Stromal cell of bone marrow (primary cell): ENCODE measurements around the gene TTC21A.

Experiments used
- DNase-seq: peaks from one replicate; pipeline ENCODE4 v3.0.0-alpha.2; 2012; ENCODE audit warnings: low read depth

The TTC21A gene

DNA sequence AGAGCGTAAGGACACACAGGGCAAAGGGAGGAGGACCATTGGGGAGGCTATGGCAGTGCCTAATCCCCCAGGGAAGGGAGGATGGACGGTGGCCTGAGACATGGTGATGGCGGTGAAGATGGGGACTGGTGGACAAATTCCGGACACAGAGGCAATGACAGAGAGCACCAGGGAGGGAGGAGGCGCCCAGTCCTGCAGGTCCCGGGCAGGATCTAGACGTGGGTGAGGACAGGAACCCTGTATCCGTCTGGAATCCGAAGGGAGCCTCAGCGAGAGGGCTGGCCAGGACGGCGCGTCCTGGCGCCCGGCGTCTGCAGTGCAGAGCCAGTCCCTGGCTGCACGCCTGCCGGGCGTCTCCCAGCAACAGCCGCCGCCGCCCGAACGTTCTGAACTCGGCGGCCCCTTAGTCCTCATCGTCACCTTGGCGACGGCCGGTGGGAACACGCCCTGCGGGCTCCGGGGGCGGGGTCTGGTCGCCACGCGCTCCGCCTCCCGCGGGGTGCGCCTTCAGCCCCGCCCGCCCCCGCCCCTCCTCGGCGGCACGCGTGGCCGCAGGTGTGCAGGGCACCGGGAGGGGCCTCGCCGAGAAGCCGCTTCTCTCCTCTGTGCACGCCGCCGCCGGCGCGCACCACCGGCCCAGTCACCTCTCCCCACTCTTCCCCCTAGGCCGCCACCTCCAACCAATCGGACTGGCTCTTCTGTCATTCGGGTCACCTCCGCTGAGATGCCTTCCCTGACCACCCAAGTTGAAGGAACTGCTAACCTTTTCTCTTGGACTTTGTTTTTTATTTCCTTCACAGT, 73.3 kb downstream of the TTC21A start:
- peak; percentile 60 for DNase-seq

DNA sequence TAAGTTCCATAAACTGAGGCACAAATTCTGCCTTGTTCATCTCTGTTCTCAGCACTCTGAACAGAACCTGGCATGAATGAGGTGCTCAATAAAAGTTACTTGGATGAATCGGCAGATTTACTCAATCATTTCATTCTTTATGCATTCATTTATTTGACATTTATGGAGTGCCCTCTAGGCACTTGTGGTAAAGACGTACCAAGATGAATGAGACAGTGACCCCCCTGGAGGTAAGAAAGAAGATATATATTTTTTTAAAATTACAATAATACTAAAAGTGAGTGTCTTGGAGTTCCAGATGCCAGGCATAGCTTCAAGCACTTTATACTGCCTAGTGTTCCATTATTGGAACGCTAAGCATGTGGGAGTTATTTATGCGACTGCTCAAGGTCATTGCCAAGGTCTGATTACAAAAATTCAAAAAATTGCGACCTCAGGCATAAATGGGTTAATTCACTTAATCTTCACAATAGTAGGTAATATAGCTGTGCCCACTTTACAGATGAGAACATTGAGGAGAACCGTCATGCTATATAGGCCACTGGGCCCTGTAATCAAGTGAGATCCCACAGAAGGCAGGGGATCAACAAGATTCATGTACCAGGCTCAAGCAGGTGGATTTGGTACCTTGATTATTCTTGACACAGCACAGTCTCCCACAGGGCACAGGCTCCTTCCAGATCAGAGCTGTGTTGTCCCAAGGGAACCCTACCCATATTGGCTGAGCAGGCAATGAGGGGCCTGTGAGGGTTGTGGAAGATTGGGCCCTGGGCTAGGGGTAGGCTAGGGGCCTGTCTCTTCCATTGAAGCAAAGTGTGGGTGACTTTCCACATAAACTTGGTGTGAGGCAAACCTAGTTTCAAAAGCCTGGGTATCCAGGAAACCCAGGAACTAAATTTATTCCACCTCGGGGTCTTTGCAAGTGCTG, 74.2 kb downstream of the TTC21A start:
- no peak for DNase-seq

DNA sequence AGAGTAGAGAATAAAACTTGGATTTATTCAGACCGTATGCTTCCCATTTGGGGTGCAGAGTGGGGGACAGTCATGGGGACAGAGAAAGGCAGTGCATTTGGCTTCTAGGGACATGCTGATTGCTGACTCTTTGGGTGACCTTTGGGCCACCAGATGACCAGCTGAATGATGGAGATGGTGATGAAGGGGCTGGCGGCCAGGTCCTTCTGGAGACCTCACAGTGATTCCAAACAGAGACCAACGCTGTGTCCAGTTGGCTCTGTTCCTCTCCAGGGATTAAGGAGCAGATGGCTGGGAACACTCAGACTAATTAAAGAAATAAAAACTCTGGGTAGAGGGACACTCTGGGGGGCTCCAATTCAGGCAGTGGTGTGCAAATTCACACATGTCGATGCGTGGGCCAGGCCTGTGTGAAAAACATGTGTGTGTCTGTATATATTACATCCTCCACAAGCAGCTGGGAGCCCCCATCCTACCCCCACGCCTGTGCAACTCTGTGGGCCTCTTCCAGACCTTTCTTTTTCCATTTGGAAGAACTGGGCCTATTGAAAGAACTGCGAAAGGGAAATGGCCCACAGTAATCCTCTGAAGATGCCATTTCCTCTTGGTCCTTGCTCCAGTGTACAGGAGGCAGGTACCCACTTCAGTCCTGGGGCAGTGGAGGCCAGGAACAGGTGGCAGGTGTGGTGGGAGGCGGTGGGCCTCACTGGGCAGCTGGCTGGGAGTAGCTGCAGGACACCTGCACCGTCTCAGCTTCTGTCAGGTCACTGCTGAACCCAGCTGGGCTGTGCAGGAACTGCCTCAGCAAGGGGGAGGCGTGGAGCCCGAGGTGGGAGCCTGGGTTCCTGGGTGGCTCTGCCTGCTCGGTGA, 76.0 kb downstream of the TTC21A start:
- DNase-seq: no peak

DNA sequence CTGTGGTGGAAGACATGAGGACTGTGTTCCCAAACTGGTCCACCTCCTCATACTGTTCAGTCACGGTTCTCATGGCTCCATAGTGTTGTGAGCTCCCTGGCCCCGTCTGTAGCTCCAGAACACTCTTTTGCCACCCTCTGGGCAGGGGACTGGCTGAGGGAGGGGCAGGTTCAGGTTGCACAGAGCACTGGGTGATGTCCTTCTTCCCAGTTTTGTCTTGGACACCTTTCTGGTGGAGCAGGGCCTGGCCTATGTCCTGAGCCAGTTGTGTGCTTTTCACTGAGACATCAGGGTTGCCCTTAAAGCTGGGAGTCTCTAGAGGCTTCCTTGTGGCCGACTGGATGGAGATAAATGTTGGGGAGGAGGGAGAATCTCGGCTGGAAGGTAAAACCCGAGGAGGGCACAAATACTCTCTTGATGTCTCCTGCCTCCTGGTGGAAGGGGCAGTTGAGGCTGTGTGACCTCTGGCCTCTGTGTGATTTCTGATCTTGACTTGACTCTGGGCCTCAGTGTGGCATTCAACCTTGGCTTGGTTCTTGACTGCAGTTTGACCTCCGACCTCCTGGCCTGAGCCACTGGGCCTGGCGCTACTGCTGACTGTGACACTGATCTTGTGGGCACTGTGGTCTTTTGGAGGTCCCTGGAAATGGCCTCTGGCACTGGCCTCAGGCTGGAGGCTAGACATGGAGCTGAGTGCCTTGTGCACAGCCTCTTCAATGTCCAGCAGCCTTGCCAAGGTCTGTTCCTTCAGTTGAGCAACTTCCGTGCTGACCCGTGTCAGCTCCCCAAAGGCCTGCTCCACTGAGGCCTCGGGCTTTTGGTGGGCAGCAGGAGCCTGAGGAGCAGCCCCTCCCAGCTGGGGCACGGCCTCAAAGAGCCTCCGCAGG, 76.8 kb downstream of the TTC21A start:
- no peak for DNase-seq

DNA sequence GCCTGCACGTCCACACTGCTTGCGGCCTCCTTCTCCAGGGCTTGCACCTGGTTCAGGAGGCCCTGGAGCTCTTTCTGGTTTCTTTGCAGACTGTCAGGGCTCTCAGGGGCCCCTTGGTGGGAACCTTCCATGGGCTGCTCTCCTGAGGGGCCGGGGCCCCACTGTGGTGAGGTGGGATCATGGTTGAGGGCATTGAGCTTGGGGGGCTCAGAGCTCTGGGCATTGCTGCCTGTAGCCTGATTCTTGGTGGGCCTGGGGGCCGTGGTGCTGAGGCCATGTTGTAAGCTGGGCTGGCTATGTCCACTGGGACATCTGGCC, 77.4 kb downstream of the TTC21A start:
- DNase-seq: no peak

DNA sequence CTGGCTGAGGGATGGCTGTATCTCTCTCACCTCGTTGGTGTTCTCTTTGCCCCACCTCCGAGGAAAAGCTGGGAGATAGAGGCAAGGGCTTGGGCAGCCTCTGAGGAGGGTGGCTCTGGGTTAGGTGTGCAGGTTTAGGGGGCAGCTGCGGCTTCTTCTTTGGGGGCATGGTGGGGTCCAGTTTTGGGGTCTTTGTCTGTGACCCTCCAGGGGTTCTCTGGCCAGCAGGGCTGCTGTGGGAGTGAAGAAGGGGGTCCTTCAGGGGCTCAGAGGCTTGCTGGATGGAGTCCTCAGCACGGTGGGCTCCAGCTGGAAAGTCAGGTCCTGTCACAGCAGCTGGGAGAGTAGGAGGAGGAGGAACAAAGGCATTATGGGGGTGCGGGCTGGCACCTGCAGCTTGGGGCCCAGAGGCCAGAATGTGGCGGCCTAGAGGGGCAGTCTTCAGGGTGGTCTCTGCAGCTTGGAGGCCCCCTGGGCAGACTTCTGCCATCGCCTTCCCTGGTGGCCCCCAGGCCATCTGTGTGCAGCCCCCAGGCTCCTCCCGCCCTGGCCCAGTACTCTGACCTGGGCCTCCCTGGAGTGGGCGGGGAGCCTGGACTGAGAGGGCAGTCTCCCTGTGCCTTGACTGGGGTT, 78.0 kb downstream of the TTC21A start:
- no peak for DNase-seq

DNA sequence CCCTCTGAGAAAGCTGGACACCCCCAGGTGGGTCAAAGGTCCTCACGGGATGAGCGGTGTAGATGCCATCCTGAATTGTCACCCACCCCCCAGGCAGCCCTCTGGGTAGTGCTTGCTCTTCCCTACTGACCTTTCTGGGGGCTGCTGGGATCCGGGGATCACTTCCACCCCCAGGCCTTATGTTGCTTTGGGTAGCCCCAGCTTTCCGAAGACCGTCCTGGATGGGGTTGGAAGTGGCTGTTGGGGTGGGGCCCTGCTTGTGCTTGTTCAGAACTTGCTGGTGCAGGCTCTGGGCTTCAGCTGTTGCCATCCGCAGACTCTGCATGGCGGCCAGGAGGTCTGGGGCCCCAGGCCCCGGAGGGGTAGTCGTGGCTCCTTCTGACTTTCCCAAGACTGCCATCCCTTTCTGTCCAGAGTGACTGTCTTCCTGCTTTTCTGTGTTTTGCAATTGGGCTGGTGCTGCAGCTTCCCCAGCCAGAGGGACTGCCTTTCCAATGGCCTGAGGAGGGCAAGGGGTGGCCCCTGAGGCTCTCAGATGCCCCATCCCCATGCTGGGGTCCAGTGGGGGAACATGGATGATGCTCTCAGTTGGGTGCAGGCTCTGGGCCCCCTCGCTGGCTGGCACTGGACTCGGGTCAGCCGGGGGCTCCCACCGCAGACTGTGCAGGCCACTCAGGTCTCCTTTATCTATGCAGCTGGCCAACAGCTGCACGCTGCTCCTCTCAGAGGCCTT, 78.6 kb downstream of the TTC21A start:
- no peak for DNase-seq

DNA sequence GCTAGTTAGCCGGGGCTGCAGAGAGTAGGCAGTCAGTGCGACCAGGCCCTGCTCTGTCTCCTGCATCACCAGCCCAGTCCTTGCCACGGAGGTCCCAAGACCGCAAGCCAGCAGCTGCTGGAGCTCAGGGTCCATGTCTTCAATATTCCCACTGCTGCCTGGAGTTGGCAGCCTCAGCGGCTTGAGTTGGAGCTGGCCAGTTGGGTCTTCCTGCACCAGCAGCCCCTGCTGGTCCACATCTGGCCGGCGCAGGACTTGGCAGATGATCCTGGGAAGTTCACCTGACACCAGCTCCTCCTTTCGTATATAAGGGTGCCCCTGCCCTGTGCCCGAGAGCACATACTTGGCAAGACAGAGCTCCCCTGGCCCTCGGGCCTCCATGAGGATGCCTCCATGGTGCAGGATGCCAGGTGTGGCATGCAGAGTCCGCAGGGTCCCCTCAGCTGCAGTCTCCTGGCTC, 79.2 kb downstream of the TTC21A start:
- no peak for DNase-seq

DNA sequence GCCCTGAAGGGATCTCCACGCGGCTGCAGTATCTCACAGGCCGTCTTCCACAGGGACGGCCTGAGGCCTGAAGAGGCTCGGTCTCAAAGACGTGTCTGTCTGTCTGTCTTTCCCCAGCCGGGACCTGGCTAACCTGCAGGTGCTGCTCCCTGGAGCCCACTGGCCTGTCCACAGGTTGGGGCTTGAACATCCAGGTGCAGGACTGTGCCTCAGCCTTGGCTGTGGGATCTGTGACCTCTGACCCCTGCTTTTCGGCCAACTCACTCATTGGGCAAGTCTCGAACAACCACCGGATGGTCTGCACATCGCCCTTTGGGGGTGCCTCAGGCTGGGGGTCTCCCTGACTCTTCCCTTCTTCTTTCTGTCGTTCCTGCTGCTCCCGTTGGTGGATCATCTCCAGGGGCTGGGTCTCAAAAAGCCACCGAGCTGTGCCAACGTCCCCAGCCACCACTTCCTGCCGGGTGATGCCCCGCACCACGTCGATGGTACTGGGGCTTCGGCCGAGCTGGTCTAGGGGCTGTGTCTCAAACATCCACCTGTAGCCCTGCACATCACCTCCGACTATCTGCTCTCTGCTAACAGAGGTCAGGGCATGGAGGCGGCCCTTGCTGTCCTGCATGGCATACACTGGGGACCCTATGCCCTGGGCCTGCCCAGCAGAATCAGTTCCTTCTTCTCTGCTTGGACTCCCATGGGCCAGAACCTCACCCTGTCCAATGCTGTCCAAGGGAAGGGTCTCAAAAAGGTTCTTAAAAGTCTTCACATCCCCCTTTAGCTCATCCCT, 80.1 kb downstream of the TTC21A start:
- DNase-seq: no peak
